HEK293 (cell line): ENCODE results near the gene ADK.

Experiments used
- BCL11B ChIP-seq: fragments of 450-650 bp; formaldehyde crosslinking; IDR thresholded peaks from 2 replicates; pipeline ENCODE4 v1.5.1; 2016; ENCODE audit warnings: low read depth, missing biosample characterization, missing genetic modification characterization
- GLI4 ChIP-seq: fragments of 450-650 bp; formaldehyde crosslinking; IDR thresholded peaks from 2 replicates; pipeline ENCODE4 v1.5.1; 2016; ENCODE audit warnings: missing biosample characterization, missing genetic modification characterization
- IKZF3 ChIP-seq: fragments of 450-650 bp; IDR thresholded peaks from 2 replicates; pipeline ENCODE4 v1.5.0; 2018; ENCODE audit warnings: missing biosample characterization, mild to moderate bottlenecking, missing genetic modification characterization, moderate library complexity
- SALL2 ChIP-seq: fragments of 450-650 bp; formaldehyde crosslinking; IDR thresholded peaks from 2 replicates; pipeline ENCODE4 v1.5.0; 2017; ENCODE audit warnings: missing biosample characterization, mild to moderate bottlenecking, missing genetic modification characterization, borderline replicate concordance
- ZFP41 ChIP-seq: fragments of 450-650 bp; formaldehyde crosslinking; IDR thresholded peaks from 2 replicates; pipeline ENCODE4 v1.5.1; 2016; ENCODE audit warnings: missing biosample characterization, missing genetic modification characterization, borderline replicate concordance
- ZNF274 ChIP-seq, 2 experiments: fragments of 200-500 bp in 1 of 2; fragments of 450-650 bp in 1 of 2; sonication (Bioruptor generic) in 1 of 2; formaldehyde crosslinking in 1 of 2; IDR thresholded peaks; 2 replicates each; pipeline versions ENCODE4 v1.5.1 to v1.6.1; 2014 to 2016; ENCODE audit warnings: borderline replicate concordance in 1 of 2, inconsistent platforms in 1 of 2, low read length in 1 of 2, missing biosample characterization in 1 of 2, missing genetic modification characterization in 1 of 2
- ZNF335 ChIP-seq: fragments of 450-650 bp; formaldehyde crosslinking; conservative IDR thresholded peaks from 2 replicates; pipeline ENCODE4 v1.5.1; 2016; ENCODE audit warnings: missing biosample characterization, missing genetic modification characterization
- ZNF560 ChIP-seq: fragments of 450-650 bp; formaldehyde crosslinking; IDR thresholded peaks from 2 replicates; pipeline ENCODE4 v1.5.1; 2017; ENCODE audit warnings: missing biosample characterization, missing genetic modification characterization, borderline replicate concordance
- ZNF658 ChIP-seq: fragments of 450-650 bp; formaldehyde crosslinking; IDR thresholded peaks from 2 replicates; pipeline ENCODE4; 2016; ENCODE audit warnings: missing biosample characterization, missing genetic modification characterization
- TF ChIP-seq, protein P1 (sequence below): sonication (generic); formaldehyde crosslinking; IDR thresholded peaks from 2 replicates; pipeline ENCODE4 v1.8.1; 2022; ENCODE audit warnings: mild to moderate bottlenecking, moderate library complexity, missing genetic modification reagents
- TF ChIP-seq, protein P2 (sequence below): fragments of 450-650 bp; formaldehyde crosslinking; IDR thresholded peaks from 2 replicates; pipeline ENCODE4 v1.5.1; 2016; ENCODE audit warnings: missing biosample characterization, missing genetic modification characterization
- TF ChIP-seq, protein P3 (sequence below): fragments of 450-650 bp; formaldehyde crosslinking; IDR thresholded peaks from 2 replicates; pipeline ENCODE4 v1.5.1; 2016; ENCODE audit warnings: missing biosample characterization, missing genetic modification characterization
- TF ChIP-seq, protein P4 (sequence below): fragments of 450-650 bp; formaldehyde crosslinking; IDR thresholded peaks from 2 replicates; pipeline ENCODE4 v1.5.1; 2017; ENCODE audit warnings: missing biosample characterization, missing genetic modification characterization
- TF ChIP-seq, protein P5 (sequence below): fragments of 450-650 bp; formaldehyde crosslinking; IDR thresholded peaks from 2 replicates; pipeline ENCODE4 v1.5.1; 2016; ENCODE audit warnings: missing biosample characterization, missing genetic modification characterization, low read depth

DNA sequence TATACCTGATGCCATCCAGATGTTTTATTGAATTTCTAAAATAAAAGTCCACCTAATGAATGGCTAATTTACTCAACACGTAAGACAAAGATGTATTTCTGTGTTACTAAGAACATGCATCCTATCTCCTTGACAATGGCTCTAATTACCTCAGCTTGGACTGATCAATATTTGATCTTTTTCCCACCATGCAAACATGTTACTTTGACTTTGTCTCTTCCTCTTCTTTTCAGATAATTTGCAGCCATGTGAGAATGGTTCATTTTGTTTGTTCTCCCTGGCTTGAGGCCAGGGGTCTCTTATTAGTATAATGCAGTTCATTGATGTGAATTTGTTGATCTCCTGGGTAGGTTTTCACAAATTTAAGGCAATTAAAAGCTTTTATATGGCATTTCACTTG lies 302.1 kb downstream of the ADK start:
- TF ChIP-seq, protein P1, sequence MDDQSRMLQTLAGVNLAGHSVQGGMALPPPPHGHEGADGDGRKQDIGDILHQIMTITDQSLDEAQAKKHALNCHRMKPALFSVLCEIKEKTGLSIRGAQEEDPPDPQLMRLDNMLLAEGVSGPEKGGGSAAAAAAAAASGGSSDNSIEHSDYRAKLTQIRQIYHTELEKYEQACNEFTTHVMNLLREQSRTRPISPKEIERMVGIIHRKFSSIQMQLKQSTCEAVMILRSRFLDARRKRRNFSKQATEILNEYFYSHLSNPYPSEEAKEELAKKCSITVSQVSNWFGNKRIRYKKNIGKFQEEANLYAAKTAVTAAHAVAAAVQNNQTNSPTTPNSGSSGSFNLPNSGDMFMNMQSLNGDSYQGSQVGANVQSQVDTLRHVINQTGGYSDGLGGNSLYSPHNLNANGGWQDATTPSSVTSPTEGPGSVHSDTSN (CRISPR knock-in tag) = no peak
- TF ChIP-seq GLI4 (tag by site-specific recombination) (no peak), ZFP41 (tag by site-specific recombination) (no peak), ZNF335 (tag by site-specific recombination) (no peak), SALL2 (tag by site-specific recombination) (no peak), IKZF3 (tag by site-specific recombination) (no peak), ZNF658 (tag by site-specific recombination) (no peak), BCL11B (tag by site-specific recombination) (no peak), ZNF560 (tag by site-specific recombination) (no peak), ZNF274 (IDR thresholded peaks at IDR 0.05; ENCODE audit: low read length) (no peak), ZNF274 (tag by site-specific recombination; IDR thresholded peaks at IDR 0.05; ENCODE audit: borderline replicate concordance) (no peak)
- TF ChIP-seq, protein P2, sequence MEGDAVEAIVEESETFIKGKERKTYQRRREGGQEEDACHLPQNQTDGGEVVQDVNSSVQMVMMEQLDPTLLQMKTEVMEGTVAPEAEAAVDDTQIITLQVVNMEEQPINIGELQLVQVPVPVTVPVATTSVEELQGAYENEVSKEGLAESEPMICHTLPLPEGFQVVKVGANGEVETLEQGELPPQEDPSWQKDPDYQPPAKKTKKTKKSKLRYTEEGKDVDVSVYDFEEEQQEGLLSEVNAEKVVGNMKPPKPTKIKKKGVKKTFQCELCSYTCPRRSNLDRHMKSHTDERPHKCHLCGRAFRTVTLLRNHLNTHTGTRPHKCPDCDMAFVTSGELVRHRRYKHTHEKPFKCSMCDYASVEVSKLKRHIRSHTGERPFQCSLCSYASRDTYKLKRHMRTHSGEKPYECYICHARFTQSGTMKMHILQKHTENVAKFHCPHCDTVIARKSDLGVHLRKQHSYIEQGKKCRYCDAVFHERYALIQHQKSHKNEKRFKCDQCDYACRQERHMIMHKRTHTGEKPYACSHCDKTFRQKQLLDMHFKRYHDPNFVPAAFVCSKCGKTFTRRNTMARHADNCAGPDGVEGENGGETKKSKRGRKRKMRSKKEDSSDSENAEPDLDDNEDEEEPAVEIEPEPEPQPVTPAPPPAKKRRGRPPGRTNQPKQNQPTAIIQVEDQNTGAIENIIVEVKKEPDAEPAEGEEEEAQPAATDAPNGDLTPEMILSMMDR (tag by site-specific recombination) = no peak
- TF ChIP-seq, protein P3, sequence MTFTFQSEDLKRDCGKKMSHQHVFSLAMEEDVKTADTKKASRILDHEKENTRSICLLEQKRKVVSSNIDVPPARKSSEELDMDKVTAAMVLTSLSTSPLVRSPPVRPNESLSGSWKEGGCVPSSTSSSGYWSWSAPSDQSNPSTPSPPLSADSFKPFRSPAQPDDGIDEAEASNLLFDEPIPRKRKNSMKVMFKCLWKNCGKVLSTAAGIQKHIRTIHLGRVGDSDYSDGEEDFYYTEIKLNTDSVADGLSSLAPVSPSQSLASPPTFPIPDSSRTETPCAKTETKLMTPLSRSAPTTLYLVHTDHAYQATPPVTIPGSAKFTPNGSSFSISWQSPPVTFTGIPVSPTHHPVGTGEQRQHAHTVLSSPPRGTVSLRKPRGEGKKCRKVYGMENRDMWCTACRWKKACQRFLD = no peak
- TF ChIP-seq, protein P4, sequence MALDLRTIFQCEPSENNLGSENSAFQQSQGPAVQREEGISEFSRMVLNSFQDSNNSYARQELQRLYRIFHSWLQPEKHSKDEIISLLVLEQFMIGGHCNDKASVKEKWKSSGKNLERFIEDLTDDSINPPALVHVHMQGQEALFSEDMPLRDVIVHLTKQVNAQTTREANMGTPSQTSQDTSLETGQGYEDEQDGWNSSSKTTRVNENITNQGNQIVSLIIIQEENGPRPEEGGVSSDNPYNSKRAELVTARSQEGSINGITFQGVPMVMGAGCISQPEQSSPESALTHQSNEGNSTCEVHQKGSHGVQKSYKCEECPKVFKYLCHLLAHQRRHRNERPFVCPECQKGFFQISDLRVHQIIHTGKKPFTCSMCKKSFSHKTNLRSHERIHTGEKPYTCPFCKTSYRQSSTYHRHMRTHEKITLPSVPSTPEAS (tag by site-specific recombination) = no peak
- TF ChIP-seq, protein P5, sequence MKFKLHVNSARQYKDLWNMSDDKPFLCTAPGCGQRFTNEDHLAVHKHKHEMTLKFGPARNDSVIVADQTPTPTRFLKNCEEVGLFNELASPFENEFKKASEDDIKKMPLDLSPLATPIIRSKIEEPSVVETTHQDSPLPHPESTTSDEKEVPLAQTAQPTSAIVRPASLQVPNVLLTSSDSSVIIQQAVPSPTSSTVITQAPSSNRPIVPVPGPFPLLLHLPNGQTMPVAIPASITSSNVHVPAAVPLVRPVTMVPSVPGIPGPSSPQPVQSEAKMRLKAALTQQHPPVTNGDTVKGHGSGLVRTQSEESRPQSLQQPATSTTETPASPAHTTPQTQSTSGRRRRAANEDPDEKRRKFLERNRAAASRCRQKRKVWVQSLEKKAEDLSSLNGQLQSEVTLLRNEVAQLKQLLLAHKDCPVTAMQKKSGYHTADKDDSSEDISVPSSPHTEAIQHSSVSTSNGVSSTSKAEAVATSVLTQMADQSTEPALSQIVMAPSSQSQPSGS (tag by site-specific recombination) = no peak
